Measurements from ENCODE around the gene PTGR2.
"Not testable (repeated sequence)": the region's sequence is repeated elsewhere in the genome, so short reads cannot be mapped to it uniquely, and the experiment has no call there.

Gene PTGR2

GRCh38 chr14:73886449-73887317, 35.1 kb downstream of the PTGR2 start, which contains the start of gene ZNF410:
TSS of gene ZNF410 (plus strand) at chr14:73886859. CDS start at chr14:73892176, 5,317 bp downstream.
- DNase-seq (ENCODE audit: low read depth in 3 of 3, low spot score in 1 of 3) = peak; percentile 69 to 89 (median 71)

GRCh38 chr14:73887318-73887616, 35.6 kb downstream of the PTGR2 start:
- no peak for DNase-seq (ENCODE audit: low read depth in 3 of 3, low spot score in 1 of 3)

GRCh38 chr14:73887694-73888459, 36.2 kb downstream of the PTGR2 start:
- no peak for DNase-seq (ENCODE audit: low read depth in 3 of 3, low spot score in 1 of 3)

DNA sequence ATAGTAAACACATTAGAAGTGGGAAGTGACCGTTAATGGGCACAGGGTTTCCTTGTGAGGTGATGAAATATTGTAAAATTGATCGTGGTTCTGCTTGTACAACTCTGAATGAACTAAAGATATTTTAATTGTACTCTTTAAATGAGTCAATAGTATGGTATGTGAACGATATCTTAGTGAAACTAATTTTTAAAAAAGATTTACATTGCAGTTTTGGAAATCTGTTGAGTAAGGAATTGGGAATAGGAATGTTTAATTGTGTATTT, 36.8 kb downstream of the PTGR2 start:
- DNase-seq (ENCODE audit: low read depth in 3 of 3, low spot score in 1 of 3) = no peak

GRCh38 chr14:73888971-73889370, 37.3 kb downstream of the PTGR2 start:
- no peak for DNase-seq (ENCODE audit: low read depth in 3 of 3, low spot score in 1 of 3)

- no peak for DNase-seq (ENCODE audit: low read depth in 3 of 3, low spot score in 1 of 3)
Measured at GRCh38 chr14:73889376-73889775, 37.7 kb downstream of the PTGR2 start.

DNA sequence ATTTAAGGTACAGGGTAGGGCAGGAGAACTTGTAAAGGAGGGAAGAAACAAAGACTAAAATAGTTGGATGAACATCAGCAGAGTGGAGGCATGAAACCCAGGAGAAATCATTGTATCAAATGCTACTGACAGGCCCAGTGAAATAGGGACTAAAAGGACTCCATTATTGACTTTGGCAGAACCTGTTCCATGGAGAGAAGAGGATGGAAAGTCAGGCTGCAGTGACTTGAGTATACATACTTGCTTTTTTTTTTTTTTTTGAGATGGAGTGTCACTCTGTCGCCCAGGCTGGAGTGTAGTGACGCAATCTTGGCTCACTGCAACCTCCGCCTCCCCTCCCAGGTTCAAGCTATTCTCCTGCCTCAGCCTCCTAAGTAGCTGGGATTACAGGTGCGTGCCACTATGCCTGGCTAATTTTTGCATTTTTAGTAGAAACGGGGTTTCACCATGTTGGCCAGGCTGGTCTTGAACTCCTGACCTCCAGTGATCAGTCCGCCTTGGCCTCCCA, 42.6 kb downstream of the PTGR2 start:
- not testable (repeated sequence) for DNase-seq (ENCODE audit: low read depth in 3 of 3, low spot score in 1 of 3)

GRCh38 chr14:73895939-73896338, 44.3 kb downstream of the PTGR2 start:
- no peak for DNase-seq (ENCODE audit: low read depth in 3 of 3, low spot score in 1 of 3)

GRCh38 chr14:73896521-73896920, 44.9 kb downstream of the PTGR2 start:
- DNase-seq (ENCODE audit: low read depth in 3 of 3, low spot score in 1 of 3) = no peak

GRCh38 chr14:73903028-73903427, 51.4 kb downstream of the PTGR2 start:
- no peak for DNase-seq (ENCODE audit: low read depth in 3 of 3, low spot score in 1 of 3)

DNA sequence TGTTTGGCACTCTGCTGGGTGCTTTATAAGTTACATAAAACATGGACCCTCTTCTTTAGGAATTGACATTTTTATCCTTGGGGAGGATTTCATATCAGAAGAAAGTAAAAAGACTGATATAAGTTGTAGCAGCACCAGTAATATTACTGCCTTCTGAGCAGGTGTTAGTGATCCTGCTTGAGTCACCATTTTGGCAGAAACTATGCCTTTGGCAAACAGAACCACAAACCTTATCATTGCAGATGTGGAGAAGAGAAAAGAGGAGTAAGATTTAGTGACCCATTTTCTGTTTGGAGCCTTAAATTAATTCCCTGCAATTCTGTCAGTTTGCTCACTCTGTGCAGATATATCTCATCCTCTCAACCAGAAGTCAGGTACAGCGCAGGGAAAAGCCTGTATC, 58.0 kb downstream of the PTGR2 start:
- DNase-seq (ENCODE audit: low read depth in 3 of 3, low spot score in 1 of 3) = no peak

DNA sequence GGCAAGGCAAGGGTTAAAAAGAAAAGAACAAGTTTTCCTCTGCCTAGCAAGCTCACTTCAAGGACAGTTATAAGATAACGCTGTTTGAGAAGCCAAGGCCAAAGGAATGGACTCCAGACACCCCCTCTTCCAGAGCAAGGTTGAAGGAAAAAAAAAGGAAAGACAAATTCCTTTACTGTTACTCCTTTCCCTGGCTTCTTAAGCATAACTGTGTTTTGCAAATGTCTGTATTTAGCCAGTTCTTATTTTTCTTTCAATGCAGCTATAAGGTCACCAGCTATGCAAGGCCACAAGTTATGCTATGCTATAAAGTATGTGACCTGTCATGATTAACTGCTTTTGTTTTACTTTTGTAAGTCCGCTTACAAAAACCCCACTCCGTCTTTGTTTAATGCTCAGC, 61.6 kb downstream of the PTGR2 start:
- DNase-seq (ENCODE audit: low read depth in 3 of 3, low spot score in 1 of 3) = no peak

- no peak for DNase-seq (ENCODE audit: low read depth in 3 of 3, low spot score in 1 of 3)
Measured at GRCh38 chr14:73916324-73916723, 64.7 kb downstream of the PTGR2 start.

GRCh38 chr14:73919457-73919856, 67.8 kb downstream of the PTGR2 start:
- not testable (repeated sequence) for DNase-seq (ENCODE audit: low read depth in 3 of 3, low spot score in 1 of 3)

DNA sequence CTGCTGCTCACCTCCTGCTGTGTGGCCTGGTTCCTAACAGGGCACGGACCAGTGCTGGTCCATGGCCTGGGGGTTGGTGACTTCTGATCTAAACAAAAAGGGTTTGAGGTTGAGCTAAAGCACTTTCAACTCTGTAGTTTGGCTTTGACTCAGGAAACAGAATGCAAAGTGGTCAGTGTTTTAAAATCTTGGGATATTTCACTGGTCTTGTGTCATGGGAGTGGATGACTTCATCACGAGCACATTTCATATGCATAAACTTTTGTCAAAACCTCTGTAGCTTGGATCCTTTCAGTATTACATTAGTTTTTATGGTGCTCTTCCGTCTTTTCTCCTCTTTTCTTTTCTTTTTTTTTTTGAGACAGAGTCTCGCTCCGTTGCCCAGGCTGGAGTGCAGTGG, 72.7 kb downstream of the PTGR2 start:
- DNase-seq (ENCODE audit: low read depth in 3 of 3, low spot score in 1 of 3) = no peak
